HCT116 (cell line): ENCODE measurements around the gene UQCC5. TPM values are rescaled to one million over a fixed set of nuclear protein-coding genes. Genes with fewer than 3 reads are reported as not detected.
A peak's percentile ranks its signal among the peaks of the same experiment; 100 is the strongest.

ENCODE experiments used
- ATAC-seq: fragments of 200-7000 bp; cut with Tn5 transposase; 2 replicates; pipeline ENCODE4 v1.9.1; 2020; ENCODE audit warnings: mild to moderate bottlenecking, moderate library complexity
- BruUV-seq: library from RNA; stranded (reverse); fragments of 400-500 nt; replicated peaks from 2 replicates; lab custom pipeline; 2021; lab: Mats Ljungman, UMichigan
- CTCF ChIA-PET: fragments of 300-600 bp; sonication (Branson Sonifier 250); formaldehyde crosslinking; loops from one replicate; lab custom pipeline; 2021; ENCODE audit warnings: antibody characterized with exemption; lab: Charles Lee
- POLR2A ChIA-PET: fragments of 300-600, 350-600 bp; sonication (Branson Sonifier 250); formaldehyde crosslinking; loops from one replicate; lab custom pipeline; 2021; ENCODE audit warnings: antibody characterized with exemption; lab: Charles Lee
- RAD21 ChIA-PET, 2 experiments: fragments of 300-600 bp; sonication (Branson Sonifier 250); formaldehyde crosslinking; loops; one replicate each; lab custom pipeline; 2023; ENCODE audit warnings: low total read pairs in 2 of 2; ENCODE audit not compliant: uncharacterized antibody in 2 of 2, unreplicated experiment in 2 of 2, low non-redundant PET in 1 of 2; lab: Charles Lee
- DNase-seq: peaks from one replicate; pipeline ENCODE4 v3.0.0-alpha.2; 2010; ENCODE audit warnings: low read depth, low spot score
- H2AFZ ChIP-seq: fragments of 200-600 bp; shearing (Covaris generic), sonication (generic); 2 replicates; pipeline ENCODE4 v1.6.1; 2017; ENCODE audit warnings: low read depth, mixed run types, mixed read lengths, antibody characterized with exemption, low read length; ENCODE audit not compliant: poor library complexity, severe bottlenecking
- H3K27ac ChIP-seq: 2 replicates; pipeline ENCODE4 v1.5.1; 2012; ENCODE audit warnings: low read depth, low read length
- H3K27me3 ChIP-seq: fragments of 200-600 bp; sonication (generic); 2 replicates; pipeline ENCODE4 v1.6.1; 2016; ENCODE audit warnings: mixed run types, low read length, mixed read lengths; ENCODE audit not compliant: insufficient read depth
- H3K36me3 ChIP-seq, 2 experiments: fragments of 200-500 bp in 1 of 2; fragments of 200-600 bp in 1 of 2; sonication (Bioruptor generic) in 1 of 2; sonication (generic) in 1 of 2; 2 replicates each; pipeline versions ENCODE4 v1.5.1 to v1.6.1; 2014 to 2016; ENCODE audit warnings: low read length in 2 of 2, inconsistent platforms in 1 of 2, mixed read lengths in 1 of 2, mixed run types in 1 of 2; ENCODE audit not compliant: insufficient read depth in 2 of 2, control insufficient read depth in 1 of 2
- H3K4me1 ChIP-seq, 2 experiments: fragments of 200-600 bp in 1 of 2; sonication (generic) in 1 of 2; 2 replicates each; pipeline versions ENCODE4 v1.5.1 to v1.6.1; 2012 to 2017; ENCODE audit warnings: low read length in 2 of 2, inconsistent platforms in 1 of 2, mild to moderate bottlenecking in 1 of 2, mixed read lengths in 1 of 2, mixed run types in 1 of 2, moderate library complexity in 1 of 2; ENCODE audit not compliant: insufficient read depth in 2 of 2, control insufficient read depth in 1 of 2
- H3K4me2 ChIP-seq: fragments of 200-600 bp; sonication (generic); 2 replicates; pipeline ENCODE4 v1.6.1; 2017; ENCODE audit warnings: mixed run types, low read length, mixed read lengths
- H3K4me3 ChIP-seq, 2 experiments: fragments of 200-600 bp in 1 of 2; sonication (generic) in 1 of 2; replicated peaks in 1 of 2; 2 replicates each; pipeline ENCODE4 v1.5.1; 2011 to 2016; ENCODE audit warnings: low read length in 2 of 2, control low read depth in 1 of 2, low read depth in 1 of 2, mild to moderate bottlenecking in 1 of 2, mixed read lengths in 1 of 2, mixed run types in 1 of 2
- H3K79me2 ChIP-seq: fragments of 200-600 bp; sonication (generic); 2 replicates; pipeline ENCODE4 v1.6.1; 2017; ENCODE audit warnings: mild to moderate bottlenecking, mixed run types, low read length, moderate library complexity, mixed read lengths; ENCODE audit not compliant: insufficient read depth
- H3K9ac ChIP-seq: fragments of 200-600 bp; sonication (generic); 2 replicates; pipeline ENCODE4 v1.6.1; 2016; ENCODE audit warnings: low read length, mixed read lengths
- H3K9me2 ChIP-seq: fragments of 200-600 bp; sonication (generic), shearing (Covaris generic); 2 replicates; pipeline ENCODE4 v1.6.1; 2017; ENCODE audit warnings: mixed run types, mild to moderate bottlenecking, moderate library complexity; ENCODE audit not compliant: insufficient read depth
- H3K9me3 ChIP-seq, 2 experiments: fragments of 200-500 bp in 1 of 2; fragments of 200-600 bp in 1 of 2; sonication (Bioruptor generic) in 1 of 2; sonication (generic) in 1 of 2; 2 replicates each; pipeline ENCODE4 v1.6.1; 2014 to 2017; ENCODE audit warnings: low read length in 2 of 2, mixed read lengths in 2 of 2, inconsistent platforms in 1 of 2, low read depth in 1 of 2, mild to moderate bottlenecking in 1 of 2, mixed run types in 1 of 2, moderate library complexity in 1 of 2; ENCODE audit not compliant: control insufficient read depth in 1 of 2, insufficient read depth in 1 of 2
- H4K20me1 ChIP-seq: fragments of 200-600 bp; sonication (generic), shearing (Covaris generic); 2 replicates; pipeline ENCODE4 v1.6.1; 2017; ENCODE audit warnings: mixed run types, mild to moderate bottlenecking, moderate library complexity; ENCODE audit not compliant: insufficient read depth
- CBX3 ChIP-seq: IDR thresholded peaks from 2 replicates; pipeline ENCODE4 v1.6.1; 2012; ENCODE audit warnings: low read depth
- CEBPB ChIP-seq: IDR thresholded peaks from 2 replicates; pipeline ENCODE4 v1.6.1; 2012; ENCODE audit warnings: low read depth
- EGR1 ChIP-seq: IDR thresholded peaks from 2 replicates; pipeline ENCODE4 v1.6.1; 2012; ENCODE audit warnings: low read depth
- ELF1 ChIP-seq: IDR thresholded peaks from 2 replicates; pipeline ENCODE4 v1.6.1; 2012; ENCODE audit warnings: low read depth, borderline replicate concordance
- EZH2 ChIP-seq: fragments of 200-600 bp; sonication (generic); IDR thresholded peaks from 2 replicates; pipeline ENCODE4 v1.6.1; 2017; ENCODE audit warnings: antibody characterized with exemption, mixed run types
- EZH2phosphoT487 ChIP-seq: fragments of 200-600 bp; IDR thresholded peaks from 2 replicates; pipeline ENCODE4 v1.6.1; 2018; ENCODE audit warnings: antibody characterized with exemption, borderline replicate concordance
- FOSL1 ChIP-seq: IDR thresholded peaks from 2 replicates; pipeline ENCODE4 v1.6.1; 2012; ENCODE audit warnings: low read depth
- RAD21 ChIP-seq: IDR thresholded peaks from 2 replicates; pipeline ENCODE4 v1.6.1; 2012; ENCODE audit warnings: low read depth, mild to moderate bottlenecking
- SIN3A ChIP-seq: IDR thresholded peaks from 2 replicates; pipeline ENCODE4 v1.6.1; 2012; ENCODE audit warnings: low read depth
- TCF7L2 ChIP-seq: IDR thresholded peaks from 2 replicates; pipeline ENCODE4 v1.7.0; 2011; ENCODE audit warnings: borderline replicate concordance, inconsistent platforms; ENCODE audit not compliant: insufficient read depth, insufficient read length; ENCODE audit errors: extremely low read depth
- YY1 ChIP-seq: IDR thresholded peaks from 2 replicates; pipeline ENCODE4 v1.6.1; 2011; ENCODE audit warnings: low read length, low read depth, moderate library complexity, mild to moderate bottlenecking; ENCODE audit not compliant: insufficient replicate concordance; ENCODE audit errors: extremely low read depth
- ZFX ChIP-seq: fragments of 450-650 bp; IDR thresholded peaks from 2 replicates; pipeline ENCODE4 v1.6.1; 2017
- ZNF274 ChIP-seq: fragments of 200-500 bp; sonication (Bioruptor generic); IDR thresholded peaks from 2 replicates; pipeline ENCODE4 v1.6.1; 2014; ENCODE audit warnings: mild to moderate bottlenecking, low read depth, low read length, inconsistent platforms
- intact Hi-C: fragments of 100-400 bp; cut with micrococcal nuclease; formaldehyde crosslinking; loops from 2 replicates; pipeline ENCODE4 v1.10.0; 2022
- total RNA-seq: library from RNA; stranded (reverse); gene quantifications from one replicate; pipeline ENCODE4 v1.2.1, GENCODE V29; 2021; ENCODE audit not compliant: unreplicated experiment
- TF ChIP-seq, protein P1 (sequence below): IDR thresholded peaks from 2 replicates; pipeline ENCODE4 v1.6.1; 2011; ENCODE audit warnings: mild to moderate bottlenecking, low read length, moderate library complexity; ENCODE audit not compliant: insufficient replicate concordance; ENCODE audit errors: extremely low read depth
- TF ChIP-seq, protein P2 (sequence below): IDR thresholded peaks from 2 replicates; pipeline ENCODE4 v1.6.1; 2012
- TF ChIP-seq, protein P3 (sequence below): IDR thresholded peaks from 2 replicates; pipeline ENCODE4 v1.6.1; 2012

The UQCC5 gene
- total RNA-seq, 1 experiment from 2014 or later: 14.1 TPM

DNA sequence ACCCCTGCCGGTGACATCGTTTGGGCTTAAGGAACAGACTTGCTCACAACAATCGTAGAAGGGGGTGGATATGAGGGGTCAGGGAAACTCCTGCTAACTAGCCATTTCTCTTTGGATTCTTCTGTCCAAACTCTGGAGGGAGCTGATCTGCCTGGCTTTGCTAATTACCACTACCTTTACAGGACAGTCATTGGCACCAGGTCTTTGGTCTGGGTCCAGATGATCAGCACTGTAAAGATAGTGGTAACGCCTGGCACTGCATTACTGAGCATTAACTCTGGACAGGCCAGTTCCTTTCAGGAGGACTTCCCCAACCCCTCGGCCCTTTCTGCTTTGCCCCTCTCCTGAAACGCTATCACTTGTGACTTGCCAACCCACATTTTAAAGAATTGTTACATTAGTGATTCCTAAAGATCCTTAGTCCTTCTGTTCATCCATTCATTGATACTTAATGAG, 788 bp downstream of the UQCC5 start:
- H4K20me1 ChIP-seq: no peaks in the 10 kb centered on the region
- CTCF ChIA-PET: no interaction called here
- BruUV-seq: no TSS peak
- intact Hi-C loops: loop anchor here (2.0 kb wide), 1 partner anchor 146 kb away; no protein-coding TSS in a partner anchor
- peaks cover 65% of the 10 kb centered on the region for H3K79me2 ChIP-seq
- no peaks in the 10 kb centered on the region for H3K9me2 ChIP-seq
- H3K4me3 ChIP-seq: peak overlapping the region; percentile 86 to 93
- H3K9me3 ChIP-seq: no peaks in the 10 kb centered on the region
- peak overlapping the region; percentile 79 for H3K27ac ChIP-seq
- no peak overlapping the region for H2AFZ ChIP-seq
- peak overlapping the region; percentile 98 for H3K9ac ChIP-seq
- POLR2A ChIA-PET: interaction anchor here (1.2 kb wide), 1 partner anchor 99 kb away, joined by 3 read pairs; no protein-coding TSS in a partner anchor
- H3K4me2 ChIP-seq: peak overlapping the region; percentile 84
- ATAC-seq: no peak
- no peaks in the 10 kb centered on the region for H3K27me3 ChIP-seq
- DNase-seq: no peak
- H3K4me1 ChIP-seq: peaks cover 10 to 31% of the 10 kb centered on the region in 2 experiments; a peak in 3 of 4 replicates
- H3K36me3 ChIP-seq: peaks cover 0 to 7% of the 10 kb centered on the region in 2 experiments; a peak in 1 of 4 replicates
- RAD21 ChIA-PET: no interaction called here
- TF ChIP-seq ZFX: 0 out of 2 replicates have a peak, but pooled peaks have one; percentile 23
- no peak for TF ChIP-seq RAD21
- TF ChIP-seq FOSL1: no peak

DNA sequence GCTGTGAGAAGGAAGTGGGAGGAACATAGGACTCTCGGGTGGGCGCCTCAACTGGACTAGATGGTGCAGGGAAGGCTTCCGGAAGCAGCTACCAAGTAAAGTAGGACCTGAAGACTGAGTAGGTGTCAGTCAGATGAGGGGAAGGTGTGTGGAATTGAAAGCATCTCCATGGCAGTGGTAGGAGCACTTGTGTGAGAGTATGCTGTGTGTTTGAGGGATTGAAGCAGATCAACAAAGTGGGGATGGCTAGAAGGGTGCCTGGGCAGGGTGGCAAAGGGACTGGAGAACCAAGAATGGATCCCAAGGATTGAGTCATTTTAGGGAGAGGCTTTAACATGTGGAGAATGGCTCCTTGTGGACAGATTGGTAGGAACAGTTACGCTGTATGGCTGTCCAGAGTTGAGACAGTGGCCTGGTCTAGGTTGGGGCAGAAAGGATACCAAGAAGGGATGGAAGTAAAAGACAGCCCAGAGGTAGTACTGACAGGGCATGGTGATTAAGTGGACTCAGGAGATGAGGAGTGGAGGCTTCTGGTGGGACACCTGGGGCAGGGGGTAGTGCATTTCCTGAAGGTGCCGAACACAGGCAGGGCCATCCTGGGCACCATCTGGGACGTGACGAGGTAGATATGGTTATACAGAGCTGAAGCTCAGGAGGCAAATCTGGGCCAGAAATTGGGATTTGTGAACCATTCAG, 1.5 kb downstream of the UQCC5 start:
- BruUV-seq: no TSS peak
- H3K27ac ChIP-seq: peak overlapping the region; percentile 79; the same call in 1 of the 2 replicates
- POLR2A ChIA-PET: interaction anchor here (1.2 kb wide), 1 partner anchor 99 kb away, joined by 3 read pairs; no protein-coding TSS in a partner anchor

More for the DNA sequence above, 1.5 kb downstream of the UQCC5 start:
- no peaks in the 10 kb centered on the region for H3K27me3 ChIP-seq
- ChIA-PET RAD21 (no interaction called here), CTCF (no interaction called here)
- no peaks in the 10 kb centered on the region for H3K9me2 ChIP-seq
- H3K79me2 ChIP-seq: peaks cover 59% of the 10 kb centered on the region
- no peaks in the 10 kb centered on the region for H3K9me3 ChIP-seq
- DNase-seq (no peak), ATAC-seq (no peak)
- H3K9ac ChIP-seq: peak overlapping the region; percentile 98
- H3K4me1 ChIP-seq: peaks cover 7 to 24% of the 10 kb centered on the region in 2 experiments; a peak in 3 of 4 replicates
- no peaks in the 10 kb centered on the region for H4K20me1 ChIP-seq
- TF ChIP-seq, protein P1, sequence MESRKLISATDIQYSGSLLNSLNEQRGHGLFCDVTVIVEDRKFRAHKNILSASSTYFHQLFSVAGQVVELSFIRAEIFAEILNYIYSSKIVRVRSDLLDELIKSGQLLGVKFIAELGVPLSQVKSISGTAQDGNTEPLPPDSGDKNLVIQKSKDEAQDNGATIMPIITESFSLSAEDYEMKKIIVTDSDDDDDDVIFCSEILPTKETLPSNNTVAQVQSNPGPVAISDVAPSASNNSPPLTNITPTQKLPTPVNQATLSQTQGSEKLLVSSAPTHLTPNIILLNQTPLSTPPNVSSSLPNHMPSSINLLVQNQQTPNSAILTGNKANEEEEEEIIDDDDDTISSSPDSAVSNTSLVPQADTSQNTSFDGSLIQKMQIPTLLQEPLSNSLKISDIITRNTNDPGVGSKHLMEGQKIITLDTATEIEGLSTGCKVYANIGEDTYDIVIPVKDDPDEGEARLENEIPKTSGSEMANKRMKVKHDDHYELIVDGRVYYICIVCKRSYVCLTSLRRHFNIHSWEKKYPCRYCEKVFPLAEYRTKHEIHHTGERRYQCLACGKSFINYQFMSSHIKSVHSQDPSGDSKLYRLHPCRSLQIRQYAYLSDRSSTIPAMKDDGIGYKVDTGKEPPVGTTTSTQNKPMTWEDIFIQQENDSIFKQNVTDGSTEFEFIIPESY: no peak
- TF ChIP-seq TCF7L2 (no peak), EZH2 (no peak), ZFX (no peak), ZNF274 (no peak), EZH2phosphoT487 (no peak), EGR1 (no peak), YY1 (no peak), SIN3A (no peak), CEBPB (no peak), FOSL1 (no peak), ELF1 (no peak), CBX3 (no peak)
- TF ChIP-seq, protein P2, sequence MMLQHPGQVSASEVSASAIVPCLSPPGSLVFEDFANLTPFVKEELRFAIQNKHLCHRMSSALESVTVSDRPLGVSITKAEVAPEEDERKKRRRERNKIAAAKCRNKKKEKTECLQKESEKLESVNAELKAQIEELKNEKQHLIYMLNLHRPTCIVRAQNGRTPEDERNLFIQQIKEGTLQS: no peak
- TF ChIP-seq, protein P3, sequence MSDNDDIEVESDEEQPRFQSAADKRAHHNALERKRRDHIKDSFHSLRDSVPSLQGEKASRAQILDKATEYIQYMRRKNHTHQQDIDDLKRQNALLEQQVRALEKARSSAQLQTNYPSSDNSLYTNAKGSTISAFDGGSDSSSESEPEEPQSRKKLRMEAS: no peak
- H3K36me3 ChIP-seq: peaks cover 0 to 7% of the 10 kb centered on the region in 2 experiments; a peak in 1 of 4 replicates
- H3K4me3 ChIP-seq: peak overlapping the region; percentile 86 to 93
- H3K4me2 ChIP-seq: peak overlapping the region; percentile 84
- intact Hi-C loops: loop anchor here (2.0 kb wide), 1 partner anchor 145 kb away; no protein-coding TSS in a partner anchor
- no peak overlapping the region for H2AFZ ChIP-seq
